ENCODE results near the gene ACSL1. TPM values are rescaled to one million over a fixed set of nuclear protein-coding genes. Genes with fewer than 3 reads are reported as not detected.

Gene ACSL1
- total and polyA plus RNA-seq, 9 of the 15 experiments (the other 6 are each of a cell fraction or from before 2014, with no cell fraction given), result 6.7 to 24.1 (median 15.0) TPM

- no peaks in the 10 kb centered on the region for H4K20me1 ChIP-seq (replicated peaks; ENCODE audit: control insufficient read depth, insufficient read depth, low read length)
- FAIRE-seq, result no peak
- in situ Hi-C loops (cut with MboI), result no loop called here
- no peak overlapping the region for H3K4me2 ChIP-seq (ENCODE audit: insufficient read depth, low read length)
- no peaks in the 10 kb centered on the region for H3K79me2 ChIP-seq (ENCODE audit: control insufficient read depth, insufficient read depth, low read length)
- H3K9me3 ChIP-seq (replicated peaks; ENCODE audit: control insufficient read depth, insufficient read depth, low read depth, low read length), result no peaks in the 10 kb centered on the region
- H2AFZ ChIP-seq (ENCODE audit: low read depth, low read length), result no peak overlapping the region
- H3K9me1 ChIP-seq (ENCODE audit: control insufficient read depth, insufficient read depth, low read length), result no peaks in the 10 kb centered on the region
- H3K36me3 ChIP-seq (ENCODE audit: control insufficient read depth, insufficient read depth, low read length), result peaks cover 19% of the 10 kb centered on the region; the same call in 1 of the 3 replicates
- no peak overlapping the region for H3K4me3 ChIP-seq
- intact Hi-C loops (cut with micrococcal nuclease), result no loop called here
- POLR2A ChIA-PET, result no interaction called here
- H3K27me3 ChIP-seq (ENCODE audit: control insufficient read depth in 2 of 2, insufficient read depth in 2 of 2, low read length in 2 of 2), result no peaks in the 10 kb centered on the region
- no peak for ATAC-seq
- H3K4me1 ChIP-seq (replicated peaks in 1 of 2; ENCODE audit: control insufficient read depth in 2 of 2, insufficient read depth in 2 of 2, low read length in 2 of 2), result no peaks in the 10 kb centered on the region; a peak in 1 of 5 replicates
- CTCF ChIA-PET (ENCODE audit: low intra/inter-chr PET ratio), result no interaction called here
- WGBS (ENCODE audit: insufficient coverage, low coverage, missing lambda C conversion rate), result 15% methylated on average over 2 of the region's 2 CpGs
- no TSS peak for BruUV-seq (replicated peaks)
- no peak overlapping the region for H3K27ac ChIP-seq (ENCODE audit: extremely low read depth, low read depth, low read length)
- H3K9ac ChIP-seq (ENCODE audit: insufficient read depth in 1 of 2, low read depth in 2 of 2, low read length in 2 of 2), result no peak overlapping the region
- no peak for DNase-seq (ENCODE audit: extremely low read depth in 1 of 4, low spot score in 3 of 4)
- TF ChIP-seq NCOA2 (IDR thresholded peaks at IDR 0.05; ENCODE audit: partially characterized antibody in 2 of 2), result no peak
- no peak for TF ChIP-seq NCOA4 (IDR thresholded peaks at IDR 0.05; ENCODE audit: partially characterized antibody)
- no peak for TF ChIP-seq KLF6 (CRISPR knock-in tag; IDR thresholded peaks at IDR 0.05; ENCODE audit: borderline replicate concordance)
- TF ChIP-seq THAP12 (CRISPR knock-in tag; IDR thresholded peaks at IDR 0.05), result no peak
- no peak for TF ChIP-seq PATZ1 (CRISPR knock-in tag; IDR thresholded peaks at IDR 0.05; ENCODE audit: borderline replicate concordance)
- TF ChIP-seq FOXP4 (CRISPR knock-in tag; IDR thresholded peaks at IDR 0.05; ENCODE audit: borderline replicate concordance), result no peak
- TF ChIP-seq YY1 (IDR thresholded peaks at IDR 0.05; ENCODE audit: borderline replicate concordance in 1 of 3, control insufficient read depth in 1 of 3, extremely low read depth in 1 of 3, insufficient read depth in 3 of 3, insufficient read length in 1 of 3, insufficient replicate concordance in 2 of 3, low read depth in 1 of 3, low read length in 2 of 3), result no peak
- TF ChIP-seq HMBOX1 (IDR thresholded peaks at IDR 0.05), result no peak
- TF ChIP-seq ZNF707 (CRISPR knock-in tag; conservative IDR thresholded peaks at IDR 0.05), result no peak
- no peak for TF ChIP-seq ASH1L (IDR thresholded peaks at IDR 0.05; ENCODE audit: borderline replicate concordance, low read depth, partially characterized antibody)
- no peak for TF ChIP-seq SMAD3 (CRISPR knock-in tag; conservative IDR thresholded peaks at IDR 0.05)
- no peak for TF ChIP-seq MXI1 (IDR thresholded peaks at IDR 0.05; ENCODE audit: low read depth, low read length)
- TF ChIP-seq ZNF583 (CRISPR knock-in tag; IDR thresholded peaks at IDR 0.05), result no peak
Measured at GRCh38 chr4:184757810-184758209, 68.0 kb downstream of the ACSL1 start.

Measured in K562 (cell line).